Measurements from ENCODE around the gene YEATS2.

DNA sequence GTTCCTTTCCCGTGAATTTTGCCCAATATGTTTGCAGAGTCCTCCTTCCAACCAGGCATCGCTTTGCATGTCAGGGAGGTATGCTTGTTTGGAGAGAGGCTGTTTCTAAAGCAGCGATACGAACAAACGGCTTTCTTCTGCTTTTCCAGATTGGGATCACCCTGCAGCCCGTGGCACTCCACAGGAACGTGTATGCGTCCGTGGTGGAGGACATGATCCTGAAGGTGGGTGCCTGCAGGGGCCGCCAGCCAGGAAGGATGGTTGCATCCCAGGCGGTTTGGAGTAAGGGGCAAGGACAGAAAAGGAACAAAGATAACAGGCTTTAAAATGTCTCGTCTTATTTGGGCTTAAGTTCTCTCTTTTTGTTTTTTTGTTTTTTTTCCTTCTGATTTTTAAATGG lies 110.3 kb downstream of the YEATS2 start:
- TF ChIP-seq CTCF (conservative IDR thresholded peaks at IDR 0.05; ENCODE audit: low read depth, low read length) (no peak), EZH2 (IDR thresholded peaks at IDR 0.05; ENCODE audit: low read length, unreplicated experiment) (no peak), EZH2phosphoT487 (IDR thresholded peaks at IDR 0.05; ENCODE audit: borderline replicate concordance, low read length) (no peak)

All from PC-3 (cell line).